Left ventricle myocardium superior (tissue), 1 donor: ENCODE results near the gene GYPC. TPM values are rescaled to one million over a fixed set of nuclear protein-coding genes. Genes with fewer than 3 reads are reported as not detected.
A peak's percentile ranks its signal among the peaks of the same experiment; 100 is the strongest.

Source experiments
- ATAC-seq: fragments of 200-7000 bp; cut with Tn5 transposase; one replicate; pipeline ENCODE4 v1.9.1; 2020; ENCODE audit warnings: mild to moderate bottlenecking, moderate library complexity
- DNase-seq: peaks from one replicate; pipeline ENCODE4 v3.0.0-alpha.2; 2020
- intact Hi-C: fragments of 100-400 bp; cut with micrococcal nuclease; formaldehyde crosslinking; loops from one replicate; pipeline ENCODE4 v1.11.0; 2022
- total RNA-seq: library from RNA; stranded (reverse); fragmentation: NEBNext Ultra II Directional; extraction: Animal tissue kit (Norgen Biotek cat#: 25700); gene quantifications from one replicate; pipeline ENCODE4 v1.2.1, GENCODE V29; 2021
- donor health status: DM: no; HTN: yes; CAD: no; lungs with severe emphysema.

Gene GYPC
- total RNA-seq, 1 donor from 2014 or later: 114 TPM

DNA sequence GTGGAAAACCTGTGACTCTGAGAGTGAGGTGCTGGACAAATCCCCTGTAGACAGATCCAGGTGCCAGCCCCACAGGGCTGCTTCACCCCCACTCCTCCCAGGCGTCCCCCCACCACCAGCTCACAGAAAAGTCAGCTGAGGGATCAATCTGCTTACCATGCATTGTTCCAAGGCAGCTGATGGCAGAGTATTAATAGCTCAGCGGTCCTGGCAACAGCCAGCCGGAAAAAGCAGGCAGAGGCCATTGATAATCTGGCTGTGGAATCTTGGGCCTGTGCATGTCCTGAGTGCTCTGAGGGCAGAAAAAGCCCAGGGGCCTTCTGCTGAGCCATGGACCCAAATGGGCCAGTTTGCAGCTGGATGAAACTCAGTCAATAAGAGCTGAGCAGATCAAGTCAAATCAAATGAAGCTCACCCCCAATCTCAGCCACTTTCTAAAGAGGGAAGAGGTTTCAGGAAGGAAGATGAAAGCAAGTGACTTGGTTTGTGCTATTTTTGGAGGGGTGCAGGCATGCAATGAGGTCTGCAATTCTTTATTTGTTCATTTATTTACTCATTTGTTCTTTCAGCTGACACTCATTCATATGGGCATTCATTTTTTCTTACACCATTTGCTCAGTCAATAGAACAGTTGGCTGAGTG lies 63.4 kb downstream of the GYPC start:
- DNase-seq (peak; percentile 43), ATAC-seq (peak; percentile 81)
- intact Hi-C loops: no loop called here

DNA sequence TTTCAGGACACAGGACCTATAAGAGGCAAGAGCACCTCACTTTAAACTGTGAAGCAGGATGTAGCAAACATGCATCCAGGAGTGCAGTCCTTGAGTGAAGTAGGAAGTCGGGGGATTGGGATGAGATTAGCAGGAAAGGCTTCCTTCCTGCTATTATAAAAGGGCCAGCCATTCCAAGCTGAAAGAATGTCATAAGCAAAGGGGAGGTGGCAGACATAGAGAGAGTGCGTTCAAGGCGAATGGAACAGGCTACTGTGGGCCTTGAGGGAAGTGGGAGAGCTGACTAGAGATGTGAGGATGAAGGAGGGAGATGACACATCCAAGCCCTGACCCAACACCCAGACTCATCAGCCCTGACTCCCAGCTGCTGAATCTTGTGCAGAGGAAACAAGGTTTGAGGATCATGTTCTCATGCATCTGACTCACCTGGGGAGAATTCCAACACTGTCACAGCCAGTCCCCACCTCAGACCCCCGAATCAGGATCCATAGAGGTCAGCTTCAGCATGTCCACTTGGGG lies 63.9 kb downstream of the GYPC start:
- intact Hi-C loops: no loop called here
- ATAC-seq: peak; percentile 33
- no peak for DNase-seq

DNA sequence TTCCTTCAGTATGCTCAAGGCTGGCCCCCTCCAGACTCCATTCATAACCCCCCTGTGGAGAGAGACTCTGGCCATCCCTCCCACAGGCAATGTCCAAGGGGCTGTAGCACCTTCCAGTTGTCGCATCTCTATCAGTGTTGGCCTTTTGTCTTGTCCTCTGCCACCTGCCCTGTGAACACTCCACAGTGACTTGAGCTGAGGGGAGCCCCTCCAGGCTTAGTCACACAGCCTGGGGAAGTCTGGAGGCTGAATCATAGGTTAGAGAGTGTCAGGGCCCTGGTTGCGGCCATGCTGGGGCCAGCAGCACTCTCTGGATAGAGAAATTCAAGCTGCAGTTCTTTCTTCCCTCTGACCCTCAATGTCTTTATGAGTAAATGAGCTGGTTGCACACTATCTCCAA lies 64.7 kb downstream of the GYPC start:
- no peak for ATAC-seq
- no peak for DNase-seq
- intact Hi-C loops: no loop called here

DNA sequence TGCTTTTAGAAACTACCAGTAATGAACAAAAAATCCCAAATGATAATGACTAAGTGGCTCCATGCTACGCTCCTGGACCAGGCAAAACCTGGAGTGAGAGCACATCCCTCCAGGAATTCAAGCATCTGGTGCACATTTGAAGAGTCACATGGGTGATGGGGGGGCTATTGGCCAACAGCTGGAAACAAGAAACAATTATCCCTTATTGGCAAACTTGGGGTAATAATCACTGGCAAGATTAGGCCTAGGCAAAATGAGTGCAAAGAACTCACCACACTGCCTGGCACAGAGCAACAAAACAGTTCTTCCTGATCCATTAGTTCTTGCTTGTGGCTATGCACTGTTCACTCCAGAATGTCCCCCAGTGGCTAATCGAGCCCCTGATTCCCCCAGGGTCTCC lies 66.1 kb downstream of the GYPC start:
- no peak for ATAC-seq
- no peak for DNase-seq
- intact Hi-C loops: no loop called here

DNA sequence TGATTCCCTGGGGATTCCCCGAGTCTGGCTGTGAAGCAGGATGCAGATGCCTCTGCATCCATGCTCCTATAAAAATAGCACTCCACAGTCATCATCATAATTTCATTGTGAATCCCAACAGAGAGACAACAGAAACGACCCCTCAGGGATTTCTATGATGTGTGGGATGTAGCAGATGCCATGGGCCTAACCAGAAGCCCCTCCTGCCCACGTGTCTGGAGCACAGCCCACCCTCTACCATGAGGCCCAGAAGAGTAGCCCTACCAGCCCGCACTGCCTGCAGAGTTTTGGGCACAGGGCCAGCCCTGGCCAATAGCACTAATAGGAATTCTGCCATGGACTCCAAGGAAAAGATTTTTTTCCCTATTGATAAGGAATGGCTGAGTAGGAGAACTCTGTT lies 66.6 kb downstream of the GYPC start:
- ATAC-seq (no peak), DNase-seq (no peak)
- intact Hi-C loops: no loop called here

DNA sequence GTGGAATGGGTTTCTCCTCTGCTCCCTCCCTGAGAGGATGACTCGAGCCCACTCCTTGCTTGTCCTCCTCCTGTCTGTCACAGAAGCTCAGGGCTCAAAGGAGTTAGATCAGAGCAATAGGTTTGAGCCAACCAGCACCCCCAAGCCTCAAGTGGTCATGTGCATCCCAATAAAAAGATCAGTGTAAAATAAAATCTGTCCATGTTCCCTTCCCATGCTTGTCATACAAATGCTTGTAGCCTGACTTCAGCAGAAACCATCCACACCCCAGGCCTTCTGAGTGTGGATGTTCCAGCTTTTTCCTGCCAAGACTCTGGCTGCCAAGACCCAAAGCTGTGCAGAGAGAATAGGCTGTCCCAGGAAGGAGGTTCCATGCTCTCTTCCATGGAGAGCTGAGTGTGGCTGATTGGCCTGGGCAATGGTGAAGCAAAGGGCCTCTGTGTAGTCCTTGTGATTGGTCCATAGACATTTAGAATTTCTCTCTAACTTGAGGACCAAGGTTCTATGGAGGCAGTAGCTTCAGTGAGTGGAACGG lies 67.4 kb downstream of the GYPC start:
- intact Hi-C loops: no loop called here
- ATAC-seq: peak; percentile 76
- DNase-seq: no peak

DNA sequence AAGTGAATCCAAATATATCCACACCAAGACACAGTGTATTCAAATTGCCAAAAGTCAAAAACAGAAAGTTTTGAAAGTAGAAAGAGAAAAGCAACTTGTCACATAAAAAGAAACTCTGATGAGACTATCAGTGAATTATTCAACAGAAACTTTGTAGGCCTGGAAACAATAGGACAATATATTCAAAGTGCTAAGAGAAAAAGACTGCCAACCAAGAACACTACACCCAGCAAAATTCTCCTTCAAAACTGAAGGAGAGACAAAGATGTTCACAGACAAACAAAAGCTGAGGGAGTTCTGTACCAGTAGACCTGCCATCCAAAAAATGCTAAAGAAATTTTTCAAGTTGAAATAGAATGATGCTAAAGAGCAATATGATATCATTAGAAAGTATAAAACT lies 69.6 kb downstream of the GYPC start:
- intact Hi-C loops: no loop called here
- no peak for ATAC-seq
- DNase-seq: no peak

DNA sequence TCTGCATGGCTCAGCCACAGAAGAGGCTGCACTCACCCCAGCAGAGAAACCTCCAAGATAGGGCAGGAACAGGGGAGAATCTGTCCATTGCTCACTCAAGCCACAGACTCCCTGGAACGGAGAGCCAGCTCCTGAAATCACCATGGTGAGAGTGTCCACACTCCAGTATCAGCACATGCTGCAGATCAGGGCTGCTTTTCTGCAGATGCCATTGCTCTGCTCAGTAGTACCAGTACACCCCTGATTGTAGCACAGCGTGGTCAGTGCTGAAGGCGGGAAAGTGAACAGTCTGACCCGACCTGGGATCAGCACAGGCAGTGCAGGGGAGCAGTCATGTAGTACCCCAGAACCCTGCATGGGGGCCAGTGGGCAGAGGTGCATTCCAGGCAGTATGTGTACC lies 73.9 kb downstream of the GYPC start:
- intact Hi-C loops: no loop called here
- ATAC-seq (no peak), DNase-seq (no peak)

DNA sequence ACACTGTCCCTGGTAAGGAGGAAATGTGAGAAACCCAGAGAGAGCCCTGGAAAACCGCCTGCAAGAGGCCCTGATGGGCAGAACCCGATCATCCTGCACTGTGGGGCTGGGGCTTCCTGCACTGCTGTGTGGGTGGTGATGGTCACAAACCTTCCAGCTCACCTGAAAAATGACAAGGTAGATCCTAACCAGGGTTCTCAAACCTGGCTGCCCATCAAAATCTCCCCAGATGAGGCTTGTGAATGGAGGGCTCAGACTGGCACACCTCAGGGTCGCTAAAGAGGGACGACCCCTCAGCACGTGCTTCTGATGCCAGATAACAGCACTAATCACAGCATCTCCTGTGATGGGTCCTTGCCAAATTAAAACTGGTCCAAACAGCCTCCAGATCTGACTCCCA lies 74.7 kb downstream of the GYPC start:
- intact Hi-C loops: no loop called here
- no peak for DNase-seq
- ATAC-seq: no peak

DNA sequence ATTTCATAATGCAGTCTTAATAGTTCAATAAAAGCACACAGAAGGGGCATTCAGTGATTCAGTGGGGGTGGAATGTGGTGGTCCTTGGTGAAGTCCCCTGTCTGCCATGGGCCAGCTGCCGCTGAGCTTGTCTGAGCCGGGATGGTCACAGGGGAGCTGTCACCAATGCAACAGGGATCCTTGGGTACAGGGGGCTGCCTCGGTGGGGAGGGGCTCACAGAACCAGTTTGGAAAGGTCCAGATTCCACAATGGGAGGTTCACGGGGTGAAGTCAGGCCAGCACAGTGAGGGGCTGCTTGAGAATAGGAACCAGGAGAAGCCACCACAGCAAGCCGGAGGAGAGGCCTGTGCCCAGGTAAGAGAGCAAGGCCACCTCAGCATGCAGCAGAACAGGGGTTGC lies 75.4 kb downstream of the GYPC start:
- ATAC-seq (no peak), DNase-seq (no peak)
- intact Hi-C loops: no loop called here

DNA sequence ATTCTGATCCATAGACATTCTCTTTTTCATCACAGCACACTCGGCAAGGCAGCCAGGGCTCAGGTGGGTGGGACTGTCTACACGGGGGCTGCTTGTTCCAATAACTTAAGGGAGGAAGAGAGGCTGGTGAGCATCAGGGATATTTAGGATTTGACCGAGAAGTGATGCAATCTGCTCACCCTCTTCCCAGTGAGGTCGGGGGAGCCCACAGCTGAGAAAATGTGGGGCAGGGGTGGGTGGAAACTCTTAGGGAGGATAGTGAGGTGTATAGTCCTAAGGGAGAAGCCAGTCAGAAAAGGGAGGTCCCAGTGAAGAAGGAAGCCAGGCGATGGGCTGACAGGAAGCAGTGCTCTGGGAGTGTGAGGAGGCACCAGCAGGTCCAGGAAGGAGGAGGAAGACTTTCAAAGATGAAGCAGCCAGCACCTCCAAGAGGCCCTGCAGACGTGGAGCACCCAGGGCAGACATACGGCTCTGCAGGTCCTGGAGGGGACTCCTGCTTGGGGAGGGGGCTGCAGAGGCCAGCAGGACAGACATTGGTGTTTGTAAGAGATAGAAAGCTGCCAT lies 76.8 kb downstream of the GYPC start:
- intact Hi-C loops: no loop called here
- ATAC-seq (no peak), DNase-seq (no peak)

DNA sequence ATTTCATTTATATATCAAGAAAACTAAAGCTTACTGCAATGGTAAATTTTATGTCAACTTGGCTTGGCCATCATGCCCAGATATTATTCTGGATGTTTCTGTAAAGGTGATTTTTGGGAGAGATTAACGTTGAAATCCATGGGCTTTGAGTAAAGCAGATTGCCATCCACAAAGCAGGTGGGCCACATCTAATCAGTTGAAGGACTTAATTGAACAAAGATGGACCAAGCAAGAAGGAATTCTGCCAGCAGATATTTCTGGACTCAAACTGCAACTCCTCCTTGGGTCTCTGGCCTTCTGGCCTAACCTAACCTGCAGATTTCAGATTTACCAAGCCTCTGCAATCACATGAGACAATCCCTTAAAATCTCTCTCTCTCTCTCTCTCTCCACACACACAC lies 77.8 kb downstream of the GYPC start:
- DNase-seq (no peak), ATAC-seq (no peak)
- intact Hi-C loops: no loop called here

DNA sequence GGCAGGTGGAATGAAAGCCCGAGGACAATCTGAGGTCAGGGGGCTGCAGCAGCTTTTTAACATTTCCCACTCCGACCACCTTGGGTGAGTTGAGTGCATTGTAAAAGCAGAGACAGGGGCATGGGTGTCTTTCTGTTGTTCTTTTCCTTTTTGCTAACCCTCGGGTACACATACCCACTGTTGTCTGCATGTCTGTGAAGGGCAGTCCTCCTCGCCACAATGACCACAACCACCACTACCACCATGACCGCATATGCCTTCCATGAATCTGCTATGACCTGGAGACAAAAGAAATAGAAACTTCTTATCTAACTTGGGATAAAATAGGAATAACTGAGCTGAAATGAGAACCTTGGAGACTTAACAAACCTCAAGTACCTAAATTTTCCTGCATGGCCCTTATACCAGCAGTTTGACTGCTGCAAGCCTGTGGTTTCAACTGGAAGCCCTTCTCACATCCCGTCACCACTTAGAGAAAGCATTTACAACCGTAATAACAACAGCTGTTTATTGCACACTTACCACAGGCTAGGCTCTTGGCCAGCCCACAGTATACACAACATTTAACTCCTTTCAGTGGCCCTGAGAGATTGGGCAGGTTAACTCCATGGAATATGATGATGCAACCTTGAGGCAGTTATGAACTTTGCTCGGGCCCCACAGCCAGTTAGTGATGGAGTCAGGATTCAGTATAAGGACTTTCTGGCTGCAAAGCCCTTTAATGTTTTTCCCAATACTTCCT lies 80.3 kb downstream of the GYPC start:
- intact Hi-C loops: no loop called here
- DNase-seq (no peak), ATAC-seq (no peak)

DNA sequence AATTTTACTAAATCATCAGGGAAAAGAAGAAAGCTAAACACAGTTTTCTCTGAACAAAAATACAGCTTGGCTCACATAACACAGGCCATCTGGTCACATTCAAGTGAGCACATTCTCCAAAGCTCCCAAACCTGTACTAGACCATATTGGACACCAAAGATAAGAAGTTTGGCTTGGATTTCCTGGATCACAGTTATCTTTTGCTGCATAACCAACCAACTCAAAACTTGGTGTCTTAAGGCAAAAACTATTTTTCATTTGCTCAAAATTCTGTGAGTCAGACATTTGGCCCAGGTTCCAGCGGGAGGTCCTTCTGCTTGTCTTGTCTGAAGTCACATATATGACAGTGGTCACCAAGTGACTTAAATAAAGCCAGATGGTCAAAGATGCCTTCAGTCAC lies 83.2 kb downstream of the GYPC start:
- intact Hi-C loops: no loop called here
- peak; percentile 88 for ATAC-seq
- DNase-seq: no peak

DNA sequence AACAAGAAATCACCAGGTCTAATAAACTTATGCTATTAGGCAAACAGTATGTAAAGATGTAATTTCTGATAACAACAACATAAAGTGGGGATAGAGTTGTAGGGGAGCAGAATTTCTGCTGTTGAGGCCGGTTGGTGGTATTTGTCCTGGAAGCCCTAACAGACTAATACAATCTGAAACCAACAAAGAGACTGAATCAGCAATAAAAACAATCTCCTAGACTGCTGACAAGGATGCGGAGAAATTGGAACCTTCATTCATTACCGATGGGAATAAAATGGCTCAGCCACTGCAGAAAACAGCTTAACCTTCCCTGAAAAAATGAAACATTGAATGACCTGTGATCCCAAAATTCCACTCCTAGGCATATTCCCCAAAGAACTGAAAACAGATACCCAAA lies 88.7 kb downstream of the GYPC start:
- DNase-seq: no peak
- ATAC-seq: no peak
- intact Hi-C loops: no loop called here

Other genes starting within 250 kb of the GYPC start
- gene TEX51, start 242.7 kb downstream of the GYPC start, total RNA-seq: not detected